Fibroblast of skin of right biceps (primary cell): Measurements from ENCODE around the gene OTOG.

Experiments
- DNase-seq: peaks from one replicate; pipeline ENCODE4 v3.0.0-alpha.2; 2013

Gene OTOG

DNA sequence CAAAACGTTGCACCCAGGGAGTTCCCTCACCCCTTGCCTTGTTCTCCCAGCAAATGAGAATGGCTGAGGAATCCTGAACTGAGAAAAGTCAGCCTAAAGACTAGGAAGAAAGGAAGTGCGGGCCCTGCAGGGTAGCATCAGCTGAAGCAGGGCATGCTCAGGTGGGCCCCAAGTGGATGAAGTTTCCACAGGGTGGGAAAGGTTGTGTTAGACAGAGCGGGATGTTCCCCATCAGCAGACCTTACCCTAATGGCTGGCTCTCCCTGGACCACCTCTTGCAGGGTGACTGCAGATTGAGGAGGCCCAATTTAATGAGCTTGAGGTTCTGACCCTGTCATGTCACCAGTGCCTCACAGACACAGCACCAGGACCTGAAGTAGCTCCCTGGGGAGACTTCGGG, 90.8 kb downstream of the OTOG start:
- DNase-seq, result no peak

DNA sequence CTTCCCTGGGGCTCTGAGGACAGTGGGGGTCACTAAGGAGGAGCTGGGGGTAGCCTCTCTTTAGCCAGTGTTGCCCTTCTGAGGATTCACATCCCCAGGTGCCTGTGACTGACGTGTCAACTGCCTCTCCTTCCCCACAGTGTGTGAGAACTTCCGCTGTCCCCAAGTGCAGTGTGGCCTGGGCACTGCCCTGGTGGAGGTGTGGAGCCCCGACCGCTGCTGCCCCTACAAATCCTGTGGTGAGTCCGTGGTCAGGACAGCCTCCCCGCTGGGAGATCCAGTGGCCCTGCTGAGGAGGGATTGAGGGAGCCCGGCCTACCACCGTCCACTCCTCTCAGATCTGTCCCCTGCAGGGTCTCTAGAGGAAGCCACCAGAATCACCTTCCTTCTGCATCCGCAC, 91.3 kb downstream of the OTOG start:
- DNase-seq, result no peak

DNA sequence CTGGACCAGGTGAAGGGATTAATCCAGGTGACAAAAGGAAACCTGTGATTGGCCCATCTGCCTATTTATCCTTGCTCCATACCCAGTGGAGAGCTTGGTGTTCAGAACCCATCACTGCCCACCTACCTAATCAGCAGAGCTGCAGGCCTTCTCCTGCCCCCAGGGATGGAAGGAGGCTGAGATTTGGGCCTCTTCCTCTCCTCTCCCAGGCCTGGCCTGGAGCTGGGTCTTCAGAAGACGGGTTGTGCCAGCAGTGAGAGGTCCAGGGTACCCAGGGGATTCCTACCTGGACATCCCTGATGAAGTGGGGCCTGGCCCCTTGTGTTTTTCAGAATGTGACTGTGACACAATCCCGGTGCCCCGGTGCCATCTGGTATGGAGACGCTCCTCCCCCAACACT, 92.0 kb downstream of the OTOG start:
- no peak for DNase-seq

DNA sequence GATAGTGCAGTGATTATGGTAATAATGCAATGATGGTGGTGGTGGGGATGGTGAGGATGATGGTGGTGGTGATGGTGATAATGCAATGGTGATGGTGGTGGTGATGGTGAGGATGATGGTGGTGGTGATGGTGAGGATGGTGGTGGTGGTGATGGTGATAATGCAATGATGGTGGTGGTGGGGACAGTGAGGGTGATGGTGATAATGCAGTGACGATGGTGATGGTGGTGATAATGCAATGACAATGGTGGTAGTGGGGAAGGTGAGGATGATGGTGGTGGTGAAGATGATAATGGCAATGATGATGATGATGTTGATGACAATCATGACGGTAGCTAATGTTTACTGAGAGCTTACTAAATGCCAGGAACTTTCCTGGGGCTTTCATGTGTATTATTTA, 92.7 kb downstream of the OTOG start:
- DNase-seq, result no peak

DNA sequence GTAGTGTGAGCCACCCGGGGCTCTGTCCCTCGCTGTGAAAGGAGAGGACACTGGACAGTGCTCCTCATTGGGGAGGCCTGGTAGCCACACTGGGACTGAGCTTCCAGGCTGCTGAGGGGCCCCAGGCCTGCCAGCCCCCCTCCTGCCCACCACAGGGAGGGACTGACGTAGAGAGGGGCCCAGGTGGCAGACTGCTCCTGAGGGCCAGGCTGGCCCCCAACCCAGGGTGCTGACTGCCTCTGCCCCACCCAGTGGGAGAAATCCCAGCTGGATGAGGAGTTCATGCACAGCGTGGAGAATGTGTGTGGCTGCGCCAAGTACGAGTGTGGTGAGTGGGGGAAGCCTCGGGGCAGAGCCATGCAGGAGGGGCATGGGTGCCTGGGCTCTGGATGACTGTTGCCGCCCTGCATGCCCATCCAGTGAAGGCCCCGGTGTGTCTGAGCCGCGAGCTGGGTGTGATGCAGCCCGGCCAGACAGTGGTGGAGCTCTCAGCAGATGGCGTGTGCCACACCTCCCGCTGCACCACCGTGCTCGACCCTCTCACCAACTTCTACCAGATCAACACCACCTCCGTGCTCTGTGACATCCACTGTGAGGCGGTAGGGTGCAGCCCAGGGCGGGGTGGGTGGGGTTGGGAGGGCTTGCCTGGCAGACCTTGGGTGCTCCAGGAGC, 93.6 kb downstream of the OTOG start:
- DNase-seq, result no peak

DNA sequence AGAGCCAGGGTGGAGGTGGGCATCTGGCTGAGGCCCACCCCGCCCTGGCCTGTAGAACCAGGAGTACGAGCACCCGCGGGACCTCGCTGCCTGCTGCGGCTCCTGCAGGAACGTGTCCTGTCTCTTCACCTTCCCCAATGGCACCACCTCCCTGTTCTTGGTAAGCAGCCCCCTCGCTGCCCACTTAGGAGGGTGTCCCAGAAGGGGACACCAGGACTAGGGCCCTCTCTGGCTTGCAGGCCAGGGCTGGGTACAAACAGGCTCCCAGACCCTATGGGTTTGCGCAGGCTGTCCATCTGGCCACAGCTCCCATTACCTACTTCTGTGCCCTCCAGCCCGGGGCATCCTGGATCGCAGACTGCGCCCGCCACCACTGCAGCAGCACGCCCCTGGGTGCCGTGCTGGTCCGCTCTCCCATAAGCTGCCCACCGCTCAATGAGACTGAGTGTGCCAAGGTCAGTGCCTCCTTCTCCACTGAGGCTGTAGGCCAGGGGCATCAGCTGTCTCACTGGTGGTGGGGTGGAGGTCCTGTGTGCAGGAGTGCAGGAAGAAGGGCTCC, 94.8 kb downstream of the OTOG start:
- no peak for DNase-seq

DNA sequence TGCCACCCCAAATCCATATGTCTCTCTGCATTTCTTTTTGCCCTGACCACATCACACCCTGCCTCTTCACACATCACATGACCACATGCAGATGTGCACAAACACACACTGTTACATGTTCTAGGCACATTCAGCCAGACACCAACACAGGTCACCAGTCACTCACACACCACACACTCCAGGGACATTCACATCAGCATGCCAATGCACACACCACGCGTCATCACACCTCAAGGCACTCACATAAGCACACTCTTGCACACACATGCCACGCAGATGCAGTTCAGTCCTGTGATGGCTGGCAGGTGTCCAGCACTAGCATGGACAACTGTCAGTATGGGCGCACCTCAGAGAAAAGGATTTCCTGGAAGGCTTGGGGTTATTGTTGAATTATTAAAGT, 95.3 kb downstream of the OTOG start:
- no peak for DNase-seq

DNA sequence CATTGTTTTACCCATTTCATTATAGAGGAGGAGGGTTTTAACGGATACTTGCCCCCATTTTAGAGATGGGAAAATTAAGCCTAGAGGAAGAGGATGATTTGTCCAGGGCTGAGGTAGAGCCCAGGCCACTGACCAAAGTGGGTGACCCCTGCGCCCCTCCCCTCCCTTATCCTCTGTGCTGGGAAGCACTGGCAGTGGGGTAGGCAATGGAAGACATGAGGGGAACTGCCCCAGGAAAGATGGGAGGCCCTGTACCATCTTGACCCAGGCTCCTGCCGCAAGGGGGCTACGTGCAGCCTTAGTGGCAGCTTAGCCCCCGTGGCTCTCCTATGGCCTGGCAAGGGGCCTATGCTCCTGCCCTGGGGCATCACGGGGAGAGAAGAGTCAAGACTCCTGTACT, 95.9 kb downstream of the OTOG start:
- no peak for DNase-seq

DNA sequence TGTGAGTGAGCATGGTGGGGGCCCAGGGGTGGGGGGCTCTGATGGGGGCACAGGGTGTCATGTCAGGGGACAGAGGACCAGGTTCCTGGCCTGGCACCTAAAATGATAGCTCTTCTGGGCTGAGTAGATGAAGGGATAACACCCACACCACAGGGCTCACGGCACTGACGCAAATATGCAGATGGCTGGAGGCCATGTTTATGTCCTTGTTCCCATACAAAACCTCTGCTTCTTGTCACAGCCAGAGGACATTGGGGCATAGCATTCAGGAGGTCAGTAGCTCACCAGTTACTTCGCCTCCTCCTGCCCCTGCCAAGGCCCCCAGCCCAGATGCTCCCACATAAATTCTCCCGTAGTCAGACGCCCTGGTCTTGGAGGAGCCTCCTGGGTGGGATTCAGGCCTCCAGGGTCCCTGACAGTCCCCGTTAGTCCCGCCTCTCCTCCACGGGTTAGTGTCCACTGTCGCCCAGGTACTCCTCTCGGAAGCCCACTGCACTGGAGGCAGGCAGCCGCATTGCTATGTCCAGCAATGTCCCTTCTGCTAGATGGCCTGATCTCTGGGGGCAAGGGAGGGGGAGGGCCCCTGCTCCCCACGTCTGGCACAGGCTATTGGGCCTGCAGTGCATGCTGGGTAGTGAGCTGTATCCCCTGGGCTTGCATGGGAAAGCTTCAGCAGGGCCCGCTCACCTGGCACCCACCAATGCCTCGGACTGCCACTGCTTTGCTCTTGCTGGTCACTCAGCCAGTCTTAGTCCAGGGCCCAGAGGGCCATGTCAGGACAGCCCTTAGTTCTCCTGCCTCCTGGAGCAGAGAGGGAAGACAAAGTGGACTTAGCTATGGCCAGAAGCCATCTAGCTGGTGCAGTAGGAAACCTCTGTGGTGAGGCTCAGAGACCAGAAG, 96.7 kb downstream of the OTOG start:
- DNase-seq, result no peak

DNA sequence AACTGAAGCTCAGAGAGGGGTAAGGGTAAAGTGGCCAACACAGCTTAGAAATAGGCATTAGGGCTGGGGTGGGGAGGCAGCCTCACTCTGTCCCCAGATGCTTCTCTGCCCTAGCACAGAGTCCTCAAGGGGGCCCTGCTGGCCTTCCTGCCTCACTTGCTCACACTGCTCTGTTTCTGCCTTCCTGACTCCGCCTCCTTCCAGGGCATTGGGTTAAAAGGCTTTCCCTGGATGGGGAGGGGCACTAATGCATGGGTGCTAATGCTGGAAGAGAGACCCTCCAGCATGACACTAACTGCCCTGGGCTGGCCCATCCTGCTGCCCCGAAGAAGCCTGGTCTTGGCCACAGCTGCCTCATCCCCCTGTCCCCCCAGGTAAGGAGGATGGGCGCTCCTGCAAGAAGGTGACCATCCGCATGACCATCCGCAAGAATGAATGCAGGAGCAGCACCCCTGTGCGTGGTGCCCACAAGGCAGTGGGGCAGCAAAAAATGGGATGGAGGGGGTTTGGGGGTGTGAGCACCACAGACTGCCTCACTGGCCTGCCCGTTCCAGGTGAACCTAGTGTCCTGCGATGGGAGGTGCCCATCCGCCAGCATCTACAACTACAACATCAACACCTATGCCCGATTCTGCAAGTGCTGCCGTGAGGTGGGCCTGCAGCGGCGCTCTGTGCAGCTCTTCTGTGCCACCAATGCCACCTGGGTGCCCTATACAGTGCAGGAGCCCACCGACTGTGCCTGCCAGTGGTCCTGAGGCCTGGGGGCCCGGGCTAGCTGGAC, 98.3 kb downstream of the OTOG start:
- no peak for DNase-seq

DNA sequence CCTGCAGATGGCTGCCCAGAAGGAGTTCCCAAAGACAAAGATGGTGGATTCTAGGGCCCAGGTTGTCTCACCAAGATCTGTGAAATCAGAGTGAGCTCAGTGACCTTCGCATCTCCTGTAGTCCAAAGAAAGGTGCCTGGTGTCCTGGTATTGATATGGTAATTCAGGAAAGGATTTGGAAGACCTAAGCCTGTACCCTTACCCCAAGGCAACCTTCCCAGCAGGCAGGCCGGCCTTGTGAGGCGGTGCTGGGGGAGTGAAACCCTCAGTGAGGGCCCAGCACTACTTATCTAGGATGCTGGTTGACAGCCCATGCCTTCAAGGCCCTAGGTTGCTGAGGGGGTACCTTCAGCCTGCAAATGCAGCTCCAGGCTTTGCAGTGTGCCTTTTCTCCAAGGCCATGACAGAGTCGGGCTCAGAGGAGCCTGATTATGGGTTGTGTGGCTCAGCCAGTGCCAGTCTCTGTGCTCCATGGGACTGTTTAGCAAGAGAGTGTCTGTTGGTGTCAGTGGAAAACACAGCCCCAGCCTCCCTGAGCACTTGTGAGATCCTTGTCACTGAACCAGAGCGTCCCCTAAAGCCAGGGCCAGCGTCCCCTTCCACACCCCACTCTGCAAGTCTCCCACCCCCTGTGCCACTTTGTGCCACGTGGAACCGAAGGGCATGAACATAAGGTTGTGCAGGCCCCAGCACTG, 99.5 kb downstream of the OTOG start:
- no peak for DNase-seq

DNA sequence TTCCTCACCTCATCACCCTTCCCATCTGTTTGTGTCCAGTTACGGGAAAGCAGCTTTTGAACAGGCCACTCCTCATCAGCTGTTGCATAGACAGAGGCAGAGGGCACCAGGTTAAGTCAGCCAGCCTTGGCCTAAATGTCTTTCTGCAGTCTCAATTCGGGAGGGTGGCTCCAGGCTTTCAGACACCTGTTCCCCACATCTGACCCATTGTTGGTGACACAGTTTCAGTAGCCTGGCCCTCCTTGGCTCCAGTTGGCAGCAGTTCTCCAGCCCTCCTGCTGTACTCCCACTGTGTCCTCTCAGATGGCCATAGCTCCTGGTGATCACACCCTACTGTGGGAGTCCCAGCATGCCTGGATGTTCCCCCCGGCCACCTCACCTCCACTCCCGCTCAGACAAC, 101.5 kb downstream of the OTOG start:
- no peak for DNase-seq

DNA sequence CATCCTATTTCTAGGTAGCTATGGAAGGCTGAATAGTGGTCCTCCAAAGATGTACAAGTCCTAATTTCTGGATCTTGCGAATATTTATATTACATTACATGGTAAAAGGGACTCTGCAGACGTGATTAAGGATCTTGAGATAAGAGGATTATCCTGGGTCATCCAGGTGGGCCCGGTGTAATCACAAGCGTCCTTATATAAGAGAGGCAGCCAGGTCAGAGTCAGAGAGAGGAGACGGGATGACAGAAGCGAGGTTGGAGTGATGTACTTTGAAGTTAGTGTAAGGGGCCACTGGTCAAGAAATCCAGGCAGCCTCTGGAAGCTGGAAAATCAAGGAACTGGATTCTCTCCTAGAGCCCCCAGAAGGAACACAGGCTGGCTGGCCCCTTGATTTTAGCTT, 102.2 kb downstream of the OTOG start:
- DNase-seq, result no peak

DNA sequence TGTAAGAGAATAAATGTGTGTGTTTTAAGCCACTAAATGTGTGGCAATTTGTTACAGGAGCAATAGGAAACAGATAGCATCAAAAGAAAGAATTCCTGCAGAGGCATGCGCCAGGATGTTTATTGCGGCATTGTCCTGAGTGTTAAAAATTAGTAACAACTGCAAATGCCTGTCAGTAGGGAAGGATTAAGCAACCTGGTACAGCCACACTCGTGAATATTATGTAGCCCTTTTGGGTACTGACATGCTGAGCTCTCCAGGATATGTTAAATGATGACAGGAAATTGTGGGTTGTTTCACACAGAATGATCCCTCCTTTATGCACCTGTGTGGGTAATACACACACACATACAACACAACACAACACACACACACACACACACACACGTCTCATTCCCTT, 102.6 kb downstream of the OTOG start:
- no peak for DNase-seq

DNA sequence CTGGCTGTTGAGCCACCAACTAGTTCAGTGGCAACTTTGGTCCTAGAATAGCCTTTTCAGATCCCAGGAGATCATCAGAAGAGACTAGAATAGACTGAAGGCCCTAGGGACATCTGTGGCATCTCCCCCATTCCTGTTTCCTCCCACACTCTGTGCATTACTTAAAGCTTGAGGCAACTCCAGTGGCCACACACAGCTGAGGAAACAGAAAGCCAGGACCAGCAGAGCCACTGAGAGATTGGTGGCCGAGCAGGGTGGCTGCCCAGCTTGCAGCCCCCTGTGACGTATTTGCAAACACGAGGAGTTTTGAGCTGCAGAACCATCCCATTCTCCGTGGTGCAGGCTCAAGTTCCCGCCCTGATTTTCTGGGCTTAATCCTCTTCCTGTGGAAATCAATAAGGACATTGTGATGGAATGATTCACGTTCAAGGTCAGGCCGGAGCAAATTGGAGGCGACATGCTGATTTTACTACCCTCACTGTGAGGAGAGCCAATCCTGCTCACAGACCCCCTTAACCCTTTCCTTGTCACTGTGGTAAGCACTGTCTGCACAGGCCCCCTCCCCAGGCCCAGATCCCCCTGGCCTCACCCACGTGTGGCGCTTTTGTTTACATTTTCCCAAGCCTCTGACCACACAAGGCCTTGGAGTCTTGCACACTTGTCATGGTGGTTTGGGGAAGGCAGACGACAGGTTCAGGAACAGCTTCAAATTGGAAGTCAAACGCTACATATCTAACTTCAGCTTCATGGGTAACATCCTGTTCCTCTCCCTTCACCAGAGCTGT, 103.3 kb downstream of the OTOG start:
- DNase-seq, result peak; percentile 11

DNA sequence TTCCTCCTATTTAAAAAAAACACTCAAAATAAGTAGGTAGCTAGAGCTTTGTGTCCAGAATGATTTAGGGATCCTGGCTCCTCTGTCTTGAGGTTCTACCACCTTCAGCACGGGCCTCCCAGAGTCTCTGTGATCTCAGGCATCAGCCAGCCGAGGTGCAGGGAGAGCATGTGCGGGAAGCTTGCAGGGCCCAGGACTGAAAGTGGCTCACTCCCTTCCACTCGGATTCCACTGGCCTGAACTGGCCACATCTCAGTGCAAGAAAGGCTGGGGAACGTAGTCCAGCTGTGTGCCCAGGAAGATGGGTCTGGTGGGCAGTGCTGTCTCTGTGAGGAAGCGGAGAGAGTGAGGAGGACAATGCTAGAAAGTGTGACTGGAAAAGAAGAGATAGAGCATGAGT, 104.0 kb downstream of the OTOG start:
- DNase-seq, result no peak

DNA sequence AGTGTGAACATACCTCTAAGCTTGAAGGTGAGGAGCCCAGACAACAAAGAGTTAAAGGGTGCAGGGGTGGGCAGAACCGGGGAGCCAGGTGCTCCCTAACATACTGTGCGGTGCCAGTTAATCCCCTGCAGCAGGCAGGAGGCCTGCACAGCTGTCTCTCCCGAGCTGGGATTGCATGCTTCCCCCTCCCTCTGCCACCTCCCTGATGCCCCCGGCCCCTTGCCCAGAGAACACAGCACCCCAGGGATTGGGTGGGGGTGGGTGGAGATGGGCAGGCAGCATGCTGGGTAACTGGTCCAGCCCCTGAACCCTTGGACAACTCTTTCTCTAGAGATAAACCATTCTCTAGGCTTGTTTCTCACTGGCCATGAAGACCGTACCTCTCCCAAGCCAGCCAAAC, 104.6 kb downstream of the OTOG start:
- DNase-seq, result no peak

DNA sequence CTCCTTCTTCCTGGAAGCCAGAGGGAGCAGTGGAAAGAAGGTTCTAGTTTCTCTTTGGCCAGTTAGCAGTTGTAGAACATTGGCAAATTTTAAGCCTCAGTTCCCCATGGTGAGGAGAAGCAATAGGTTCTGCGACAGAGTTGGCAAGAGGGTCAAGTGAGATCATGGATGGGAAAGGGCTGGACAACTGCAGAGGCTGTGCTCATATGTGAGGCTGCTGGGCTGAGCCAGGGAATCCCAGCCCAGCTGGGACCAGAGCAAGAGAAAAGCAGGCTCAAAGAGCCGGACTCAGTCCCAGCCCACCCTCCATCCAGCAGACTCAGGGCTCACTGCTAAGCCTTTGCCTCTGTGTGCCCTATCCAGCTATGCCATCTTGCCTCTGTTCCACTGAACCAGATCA, 105.5 kb downstream of the OTOG start:
- no peak for DNase-seq

DNA sequence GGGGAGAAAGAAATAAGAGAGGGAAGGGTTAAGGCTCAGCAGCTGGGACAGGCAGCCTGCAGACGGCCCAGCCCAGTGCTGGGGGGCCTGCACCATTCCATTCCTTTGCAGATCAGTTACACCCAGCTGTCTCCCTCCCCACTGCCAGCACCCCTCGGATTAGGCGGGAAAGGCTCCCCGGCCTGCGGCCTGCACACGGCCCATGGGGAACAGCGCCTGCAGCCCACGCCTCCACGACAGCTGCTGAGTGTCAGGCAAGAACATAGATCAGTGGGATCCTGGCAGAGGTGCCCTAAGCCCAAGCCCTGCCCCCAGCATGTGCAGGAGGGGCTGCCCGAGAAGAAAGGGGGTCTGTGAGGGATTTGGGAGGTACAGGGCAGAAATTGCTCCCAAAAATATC, 106.6 kb downstream of the OTOG start:
- DNase-seq, result no peak

DNA sequence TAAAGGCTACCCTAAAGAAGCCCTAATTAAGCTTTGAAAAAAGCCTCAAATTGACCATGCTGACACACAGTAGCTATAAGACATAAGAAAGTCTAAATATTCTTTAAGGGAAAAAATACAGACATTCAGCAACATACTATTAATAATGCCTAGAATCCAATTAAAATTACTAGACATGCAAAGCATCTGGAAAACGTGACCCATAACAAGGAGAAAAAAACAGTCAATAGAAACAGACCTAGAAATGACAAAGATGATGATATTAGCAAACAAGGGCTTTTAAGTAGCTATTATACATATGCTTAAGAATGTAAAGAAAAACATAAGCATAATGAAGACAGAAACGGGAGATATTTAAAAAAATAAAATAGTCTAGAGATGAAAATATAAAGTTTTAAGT, 108.6 kb downstream of the OTOG start:
- no peak for DNase-seq

DNA sequence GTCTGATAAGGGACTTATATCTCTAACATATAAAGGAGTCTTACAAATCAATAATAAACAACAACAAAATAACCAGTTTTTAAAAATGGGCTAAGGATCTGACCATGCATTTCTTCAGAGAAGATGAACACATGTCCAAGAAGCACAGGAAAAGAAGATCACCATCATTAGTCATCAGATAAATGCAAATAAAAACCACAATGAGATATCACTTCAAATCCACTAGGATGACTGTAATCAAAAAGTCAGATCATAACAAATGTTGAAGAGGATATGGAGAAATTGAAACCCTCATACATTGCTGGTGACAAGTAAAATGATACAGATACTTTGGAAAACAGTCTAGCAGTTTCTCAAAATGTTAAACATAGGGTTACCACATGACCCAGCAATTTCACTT, 111.2 kb downstream of the OTOG start:
- no peak for DNase-seq

DNA sequence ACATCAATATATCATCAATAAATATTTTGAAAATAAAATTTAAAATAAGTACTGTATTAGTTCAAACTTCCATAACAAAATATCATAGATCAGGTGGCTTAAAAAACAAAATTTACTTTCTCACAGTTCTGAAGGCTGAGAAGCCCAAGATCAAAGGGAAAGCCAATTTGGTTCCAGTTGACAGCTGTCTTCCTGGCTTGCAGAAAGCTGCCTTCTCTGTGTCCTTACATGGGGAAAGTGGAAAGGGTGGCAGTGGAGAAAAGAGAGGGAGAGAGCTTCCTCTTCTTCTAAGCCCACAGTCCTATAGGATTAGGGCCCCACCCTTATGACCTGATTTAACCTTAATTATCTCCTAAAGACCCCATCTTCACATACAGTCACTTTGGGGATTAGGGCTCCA, 121.1 kb downstream of the OTOG start:
- no peak for DNase-seq
